HCT116 (cell line): ENCODE results near the gene ACOXL. TPM values are rescaled to one million over a fixed set of nuclear protein-coding genes. Genes with fewer than 3 reads are reported as not detected.

ENCODE experiments used
- ATAC-seq: fragments of 200-7000 bp; cut with Tn5 transposase; 2 replicates; pipeline ENCODE4 v1.9.1; 2020; ENCODE audit warnings: mild to moderate bottlenecking, moderate library complexity
- BruUV-seq: library from RNA; stranded (reverse); fragments of 400-500 nt; replicated peaks from 2 replicates; lab custom pipeline; 2021; lab: Mats Ljungman, UMichigan
- CTCF ChIA-PET: fragments of 300-600 bp; sonication (Branson Sonifier 250); formaldehyde crosslinking; loops from one replicate; lab custom pipeline; 2021; ENCODE audit warnings: antibody characterized with exemption; lab: Charles Lee
- POLR2A ChIA-PET: fragments of 300-600, 350-600 bp; sonication (Branson Sonifier 250); formaldehyde crosslinking; loops from one replicate; lab custom pipeline; 2021; ENCODE audit warnings: antibody characterized with exemption; lab: Charles Lee
- RAD21 ChIA-PET, 2 experiments: fragments of 300-600 bp; sonication (Branson Sonifier 250); formaldehyde crosslinking; loops; one replicate each; lab custom pipeline; 2023; ENCODE audit warnings: low total read pairs in 2 of 2; ENCODE audit not compliant: uncharacterized antibody in 2 of 2, unreplicated experiment in 2 of 2, low non-redundant PET in 1 of 2; lab: Charles Lee
- DNase-seq: peaks from one replicate; pipeline ENCODE4 v3.0.0-alpha.2; 2010; ENCODE audit warnings: low read depth, low spot score
- H2AFZ ChIP-seq: fragments of 200-600 bp; shearing (Covaris generic), sonication (generic); 2 replicates; pipeline ENCODE4 v1.6.1; 2017; ENCODE audit warnings: low read depth, mixed run types, mixed read lengths, antibody characterized with exemption, low read length; ENCODE audit not compliant: poor library complexity, severe bottlenecking
- H3K27ac ChIP-seq: 2 replicates; pipeline ENCODE4 v1.5.1; 2012; ENCODE audit warnings: low read depth, low read length
- H3K27me3 ChIP-seq: fragments of 200-600 bp; sonication (generic); 2 replicates; pipeline ENCODE4 v1.6.1; 2016; ENCODE audit warnings: mixed run types, low read length, mixed read lengths; ENCODE audit not compliant: insufficient read depth
- H3K36me3 ChIP-seq, 2 experiments: fragments of 200-500 bp in 1 of 2; fragments of 200-600 bp in 1 of 2; sonication (Bioruptor generic) in 1 of 2; sonication (generic) in 1 of 2; 2 replicates each; pipeline versions ENCODE4 v1.5.1 to v1.6.1; 2014 to 2016; ENCODE audit warnings: low read length in 2 of 2, inconsistent platforms in 1 of 2, mixed read lengths in 1 of 2, mixed run types in 1 of 2; ENCODE audit not compliant: insufficient read depth in 2 of 2, control insufficient read depth in 1 of 2
- H3K4me1 ChIP-seq, 2 experiments: fragments of 200-600 bp in 1 of 2; sonication (generic) in 1 of 2; 2 replicates each; pipeline versions ENCODE4 v1.5.1 to v1.6.1; 2012 to 2017; ENCODE audit warnings: low read length in 2 of 2, inconsistent platforms in 1 of 2, mild to moderate bottlenecking in 1 of 2, mixed read lengths in 1 of 2, mixed run types in 1 of 2, moderate library complexity in 1 of 2; ENCODE audit not compliant: insufficient read depth in 2 of 2, control insufficient read depth in 1 of 2
- H3K4me2 ChIP-seq: fragments of 200-600 bp; sonication (generic); 2 replicates; pipeline ENCODE4 v1.6.1; 2017; ENCODE audit warnings: mixed run types, low read length, mixed read lengths
- H3K4me3 ChIP-seq, 2 experiments: fragments of 200-600 bp in 1 of 2; sonication (generic) in 1 of 2; replicated peaks in 1 of 2; 2 replicates each; pipeline ENCODE4 v1.5.1; 2011 to 2016; ENCODE audit warnings: low read length in 2 of 2, control low read depth in 1 of 2, low read depth in 1 of 2, mild to moderate bottlenecking in 1 of 2, mixed read lengths in 1 of 2, mixed run types in 1 of 2
- H3K79me2 ChIP-seq: fragments of 200-600 bp; sonication (generic); 2 replicates; pipeline ENCODE4 v1.6.1; 2017; ENCODE audit warnings: mild to moderate bottlenecking, mixed run types, low read length, moderate library complexity, mixed read lengths; ENCODE audit not compliant: insufficient read depth
- H3K9ac ChIP-seq: fragments of 200-600 bp; sonication (generic); 2 replicates; pipeline ENCODE4 v1.6.1; 2016; ENCODE audit warnings: low read length, mixed read lengths
- H3K9me2 ChIP-seq: fragments of 200-600 bp; sonication (generic), shearing (Covaris generic); 2 replicates; pipeline ENCODE4 v1.6.1; 2017; ENCODE audit warnings: mixed run types, mild to moderate bottlenecking, moderate library complexity; ENCODE audit not compliant: insufficient read depth
- H3K9me3 ChIP-seq, 2 experiments: fragments of 200-500 bp in 1 of 2; fragments of 200-600 bp in 1 of 2; sonication (Bioruptor generic) in 1 of 2; sonication (generic) in 1 of 2; 2 replicates each; pipeline ENCODE4 v1.6.1; 2014 to 2017; ENCODE audit warnings: low read length in 2 of 2, mixed read lengths in 2 of 2, inconsistent platforms in 1 of 2, low read depth in 1 of 2, mild to moderate bottlenecking in 1 of 2, mixed run types in 1 of 2, moderate library complexity in 1 of 2; ENCODE audit not compliant: control insufficient read depth in 1 of 2, insufficient read depth in 1 of 2
- H4K20me1 ChIP-seq: fragments of 200-600 bp; sonication (generic), shearing (Covaris generic); 2 replicates; pipeline ENCODE4 v1.6.1; 2017; ENCODE audit warnings: mixed run types, mild to moderate bottlenecking, moderate library complexity; ENCODE audit not compliant: insufficient read depth
- CBX3 ChIP-seq: IDR thresholded peaks from 2 replicates; pipeline ENCODE4 v1.6.1; 2012; ENCODE audit warnings: low read depth
- CEBPB ChIP-seq: IDR thresholded peaks from 2 replicates; pipeline ENCODE4 v1.6.1; 2012; ENCODE audit warnings: low read depth
- EZH2 ChIP-seq: fragments of 200-600 bp; sonication (generic); IDR thresholded peaks from 2 replicates; pipeline ENCODE4 v1.6.1; 2017; ENCODE audit warnings: antibody characterized with exemption, mixed run types
- EZH2phosphoT487 ChIP-seq: fragments of 200-600 bp; IDR thresholded peaks from 2 replicates; pipeline ENCODE4 v1.6.1; 2018; ENCODE audit warnings: antibody characterized with exemption, borderline replicate concordance
- JUND ChIP-seq: IDR thresholded peaks from 2 replicates; pipeline ENCODE4 v1.6.1; 2012
- SIN3A ChIP-seq: IDR thresholded peaks from 2 replicates; pipeline ENCODE4 v1.6.1; 2012; ENCODE audit warnings: low read depth
- SP1 ChIP-seq: IDR thresholded peaks from 2 replicates; pipeline ENCODE4 v1.6.1; 2012; ENCODE audit warnings: low read depth
- YY1 ChIP-seq: IDR thresholded peaks from 2 replicates; pipeline ENCODE4 v1.6.1; 2011; ENCODE audit warnings: low read length, low read depth, moderate library complexity, mild to moderate bottlenecking; ENCODE audit not compliant: insufficient replicate concordance; ENCODE audit errors: extremely low read depth
- ZFX ChIP-seq: fragments of 450-650 bp; IDR thresholded peaks from 2 replicates; pipeline ENCODE4 v1.6.1; 2017
- ZNF274 ChIP-seq: fragments of 200-500 bp; sonication (Bioruptor generic); IDR thresholded peaks from 2 replicates; pipeline ENCODE4 v1.6.1; 2014; ENCODE audit warnings: mild to moderate bottlenecking, low read depth, low read length, inconsistent platforms
- intact Hi-C: fragments of 100-400 bp; cut with micrococcal nuclease; formaldehyde crosslinking; loops from 2 replicates; pipeline ENCODE4 v1.10.0; 2022
- total RNA-seq: library from RNA; stranded (reverse); gene quantifications from one replicate; pipeline ENCODE4 v1.2.1, GENCODE V29; 2021; ENCODE audit not compliant: unreplicated experiment
- TF ChIP-seq, protein P1 (sequence below): IDR thresholded peaks from 2 replicates; pipeline ENCODE4 v1.6.1; 2012; ENCODE audit warnings: low read depth
- TF ChIP-seq, protein P2 (sequence below): IDR thresholded peaks from 2 replicates; pipeline ENCODE4 v1.6.1; 2012
- TF ChIP-seq, protein P3 (sequence below): IDR thresholded peaks from 2 replicates; pipeline ENCODE4 v1.6.1; 2012

ACOXL gene
- total RNA-seq, 1 experiment from 2014 or later = 5.5 TPM

DNA sequence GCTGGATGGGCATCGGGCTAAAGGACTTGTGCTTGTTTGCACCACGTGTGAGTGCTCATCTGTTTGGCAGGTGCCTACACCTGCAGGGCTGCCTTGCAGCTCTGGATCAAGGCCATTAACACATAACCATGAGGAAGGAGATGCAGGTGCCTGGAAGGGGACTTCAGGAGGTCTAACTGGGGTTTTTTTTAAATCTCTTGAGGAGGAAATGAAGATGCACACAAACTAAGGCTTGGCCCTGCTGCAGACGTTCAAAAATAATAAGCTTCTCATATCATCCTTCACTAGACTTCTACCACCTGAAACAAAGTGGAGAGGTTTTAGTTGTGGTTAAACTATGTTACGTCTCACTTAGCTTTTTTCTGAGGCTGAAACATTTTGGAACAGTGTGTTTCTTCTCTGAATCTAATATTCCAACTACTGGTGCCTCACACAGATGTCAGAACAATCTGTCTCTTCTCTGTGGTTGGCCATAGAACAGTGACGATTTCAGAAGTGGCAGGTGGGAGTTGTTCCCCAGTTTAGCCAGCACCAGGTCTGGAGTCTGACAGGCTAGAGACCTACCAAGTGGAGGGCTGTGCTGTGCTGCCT, 424.8 kb downstream of the ACOXL start:
- Histone ChIP-seq H3K9ac (no peak overlapping the region), H3K4me1 (peaks cover 4 to 18% of the 10 kb centered on the region in 2 experiments; a peak in 3 of 4 replicates), H3K79me2 (peaks cover 9% of the 10 kb centered on the region; the same call in 1 of the 2 replicates), H3K4me3 (no peak overlapping the region), H4K20me1 (no peaks in the 10 kb centered on the region), H3K36me3 (peaks cover 0 to 7% of the 10 kb centered on the region in 2 experiments; a peak in 3 of 4 replicates), H3K27me3 (no peaks in the 10 kb centered on the region), H3K27ac (no peak overlapping the region), H3K9me2 (no peaks in the 10 kb centered on the region), H3K9me3 (no peaks in the 10 kb centered on the region), H2AFZ (no peak overlapping the region), H3K4me2 (no peak overlapping the region)
- DNase-seq = no peak
- ChIA-PET POLR2A (no interaction called here), RAD21 (no interaction called here), CTCF (no interaction called here)
- BruUV-seq = no TSS peak
- TF ChIP-seq SIN3A (no peak), EZH2 (no peak), CBX3 (no peak), EZH2phosphoT487 (no peak), ZNF274 (no peak), CEBPB (no peak), YY1 (no peak), SP1 (no peak), JUND (no peak), ZFX (no peak)
- TF ChIP-seq, protein P1, sequence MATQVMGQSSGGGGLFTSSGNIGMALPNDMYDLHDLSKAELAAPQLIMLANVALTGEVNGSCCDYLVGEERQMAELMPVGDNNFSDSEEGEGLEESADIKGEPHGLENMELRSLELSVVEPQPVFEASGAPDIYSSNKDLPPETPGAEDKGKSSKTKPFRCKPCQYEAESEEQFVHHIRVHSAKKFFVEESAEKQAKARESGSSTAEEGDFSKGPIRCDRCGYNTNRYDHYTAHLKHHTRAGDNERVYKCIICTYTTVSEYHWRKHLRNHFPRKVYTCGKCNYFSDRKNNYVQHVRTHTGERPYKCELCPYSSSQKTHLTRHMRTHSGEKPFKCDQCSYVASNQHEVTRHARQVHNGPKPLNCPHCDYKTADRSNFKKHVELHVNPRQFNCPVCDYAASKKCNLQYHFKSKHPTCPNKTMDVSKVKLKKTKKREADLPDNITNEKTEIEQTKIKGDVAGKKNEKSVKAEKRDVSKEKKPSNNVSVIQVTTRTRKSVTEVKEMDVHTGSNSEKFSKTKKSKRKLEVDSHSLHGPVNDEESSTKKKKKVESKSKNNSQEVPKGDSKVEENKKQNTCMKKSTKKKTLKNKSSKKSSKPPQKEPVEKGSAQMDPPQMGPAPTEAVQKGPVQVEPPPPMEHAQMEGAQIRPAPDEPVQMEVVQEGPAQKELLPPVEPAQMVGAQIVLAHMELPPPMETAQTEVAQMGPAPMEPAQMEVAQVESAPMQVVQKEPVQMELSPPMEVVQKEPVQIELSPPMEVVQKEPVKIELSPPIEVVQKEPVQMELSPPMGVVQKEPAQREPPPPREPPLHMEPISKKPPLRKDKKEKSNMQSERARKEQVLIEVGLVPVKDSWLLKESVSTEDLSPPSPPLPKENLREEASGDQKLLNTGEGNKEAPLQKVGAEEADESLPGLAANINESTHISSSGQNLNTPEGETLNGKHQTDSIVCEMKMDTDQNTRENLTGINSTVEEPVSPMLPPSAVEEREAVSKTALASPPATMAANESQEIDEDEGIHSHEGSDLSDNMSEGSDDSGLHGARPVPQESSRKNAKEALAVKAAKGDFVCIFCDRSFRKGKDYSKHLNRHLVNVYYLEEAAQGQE = no peak
- TF ChIP-seq, protein P2, sequence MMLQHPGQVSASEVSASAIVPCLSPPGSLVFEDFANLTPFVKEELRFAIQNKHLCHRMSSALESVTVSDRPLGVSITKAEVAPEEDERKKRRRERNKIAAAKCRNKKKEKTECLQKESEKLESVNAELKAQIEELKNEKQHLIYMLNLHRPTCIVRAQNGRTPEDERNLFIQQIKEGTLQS = no peak
- TF ChIP-seq, protein P3, sequence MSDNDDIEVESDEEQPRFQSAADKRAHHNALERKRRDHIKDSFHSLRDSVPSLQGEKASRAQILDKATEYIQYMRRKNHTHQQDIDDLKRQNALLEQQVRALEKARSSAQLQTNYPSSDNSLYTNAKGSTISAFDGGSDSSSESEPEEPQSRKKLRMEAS = no peak
- no peak for ATAC-seq
- intact Hi-C loops = no loop called here
